IMR-90 (cell line): ENCODE results near the gene IL22RA2. TPM values are rescaled to one million over a fixed set of nuclear protein-coding genes. Genes with fewer than 3 reads are reported as not detected.

ENCODE experiments used
- ATAC-seq: fragments of 200-7000 bp; cut with Tn5 transposase; 2 replicates; pipeline ENCODE4 v1.9.1; 2020; ENCODE audit warnings: low read depth, mild to moderate bottlenecking, moderate library complexity
- BruUV-seq: library from RNA; stranded (reverse); fragments of 400-500 nt; replicated peaks from 2 replicates; lab custom pipeline; 2021; lab: Mats Ljungman, UMichigan
- CTCF ChIA-PET: fragments of 300-600 bp; formaldehyde crosslinking; extraction: SDS; loops from one replicate; lab custom pipeline; 2021; ENCODE audit warnings: antibody characterized with exemption; lab: Yijun Ruan, JAX
- POLR2A ChIA-PET: fragments of 300-600 bp; sonication (Branson Sonifier 250); formaldehyde crosslinking; loops from one replicate; lab custom pipeline; 2022; ENCODE audit warnings: antibody characterized with exemption; ENCODE audit not compliant: unreplicated experiment; lab: Charles Lee
- DNase-seq: peaks from one replicate; pipeline ENCODE4 v3.0.0; 2013
- H2AFZ ChIP-seq: replicated peaks from 2 replicates; pipeline ENCODE3; 2013; ENCODE audit warnings: low read length, mild to moderate bottlenecking; ENCODE audit not compliant: poor library complexity
- H2AK5ac ChIP-seq: 2 replicates; pipeline ENCODE4 v1.6.1; 2013; ENCODE audit warnings: low read depth, low read length, inconsistent platforms
- H2AK9ac ChIP-seq: replicated peaks from 2 replicates; pipeline ENCODE3; 2013; ENCODE audit warnings: mild to moderate bottlenecking, low read depth, low read length, moderate library complexity; ENCODE audit not compliant: poor library complexity
- H2BK120ac ChIP-seq: 2 replicates; pipeline ENCODE4 v1.6.1; 2013; ENCODE audit warnings: low read depth, low read length, inconsistent platforms
- H2BK15ac ChIP-seq: 3 replicates; pipeline ENCODE4 v1.6.1; 2013; ENCODE audit warnings: low read depth, low read length, inconsistent platforms
- H2BK20ac ChIP-seq: 2 replicates; pipeline ENCODE4 v1.6.1; 2013; ENCODE audit warnings: low read depth, mild to moderate bottlenecking, inconsistent platforms, low read length, moderate library complexity
- H2BK5ac ChIP-seq: 2 replicates; pipeline ENCODE4 v1.6.1; 2013; ENCODE audit warnings: mild to moderate bottlenecking, low read depth, low read length, inconsistent platforms; ENCODE audit not compliant: poor library complexity, severe bottlenecking
- H3K14ac ChIP-seq: replicated peaks from 2 replicates; pipeline ENCODE4 v1.6.1; 2013; ENCODE audit warnings: low read depth, low read length, inconsistent platforms
- H3K18ac ChIP-seq: 2 replicates; pipeline ENCODE4 v1.6.1; 2013; ENCODE audit warnings: low read depth, low read length, control low read depth
- H3K23ac ChIP-seq: 2 replicates; pipeline ENCODE4 v1.6.1; 2013; ENCODE audit warnings: low read depth, low read length, inconsistent platforms
- H3K27ac ChIP-seq: 2 replicates; pipeline ENCODE4 v1.5.1; 2013; ENCODE audit warnings: mild to moderate bottlenecking, control low read depth, low read length; ENCODE audit not compliant: insufficient read depth
- H3K27me3 ChIP-seq: 2 replicates; pipeline ENCODE4 v1.6.1; 2013; ENCODE audit warnings: low read length; ENCODE audit not compliant: control insufficient read depth, insufficient read depth
- H3K36me3 ChIP-seq: 2 replicates; pipeline ENCODE4 v1.6.1; 2013; ENCODE audit warnings: low read length, mixed read lengths; ENCODE audit not compliant: control insufficient read depth, insufficient read depth
- H3K4ac ChIP-seq: 2 replicates; pipeline ENCODE4 v1.6.1; 2013; ENCODE audit warnings: low read depth, low read length, inconsistent platforms
- H3K4me1 ChIP-seq: 2 replicates; pipeline ENCODE4 v1.6.1; 2013; ENCODE audit warnings: low read length, mixed read lengths; ENCODE audit not compliant: control insufficient read depth, insufficient read depth
- H3K4me2 ChIP-seq: 2 replicates; pipeline ENCODE4 v1.6.1; 2013; ENCODE audit warnings: low read depth, mild to moderate bottlenecking, control low read depth, low read length, moderate library complexity
- H3K4me3 ChIP-seq: 2 replicates; pipeline ENCODE4 v1.5.1; 2013; ENCODE audit warnings: low read depth, mild to moderate bottlenecking, control low read depth, low read length, moderate library complexity; ENCODE audit not compliant: insufficient read depth
- H3K56ac ChIP-seq: 2 replicates; pipeline ENCODE4 v1.6.1; 2013; ENCODE audit warnings: low read length, inconsistent platforms; ENCODE audit not compliant: insufficient read depth; ENCODE audit errors: extremely low read depth
- H3K79me1 ChIP-seq, 2 experiments: 2 replicates each; pipeline ENCODE4 v1.6.1; 2013; ENCODE audit warnings: low read length in 2 of 2, inconsistent platforms in 1 of 2, low read depth in 1 of 2
- H3K9ac ChIP-seq: 2 replicates; pipeline ENCODE4 v1.6.1; 2013; ENCODE audit warnings: low read depth, low read length, control low read depth
- H3K9me1 ChIP-seq: 2 replicates; pipeline ENCODE4 v1.6.1; 2013; ENCODE audit warnings: low read length, inconsistent platforms; ENCODE audit not compliant: insufficient read depth
- H3K9me3 ChIP-seq: 2 replicates; pipeline ENCODE4 v1.6.1; 2013; ENCODE audit warnings: low read length; ENCODE audit not compliant: control insufficient read depth, insufficient read depth
- H4K20me1 ChIP-seq: 2 replicates; pipeline ENCODE4 v1.6.1; 2013; ENCODE audit warnings: low read length, inconsistent platforms; ENCODE audit not compliant: insufficient read depth
- H4K5ac ChIP-seq: 2 replicates; pipeline ENCODE4 v1.6.1; 2013; ENCODE audit warnings: mild to moderate bottlenecking, low read depth, low read length, control low read depth
- H4K8ac ChIP-seq, 2 experiments: 2 replicates each; pipeline ENCODE4 v1.6.1; 2013; ENCODE audit warnings: low read depth in 2 of 2, low read length in 2 of 2, control low read depth in 1 of 2, inconsistent platforms in 1 of 2
- H4K91ac ChIP-seq: 2 replicates; pipeline ENCODE4 v1.6.1; 2013; ENCODE audit warnings: low read depth, low read length, inconsistent platforms; ENCODE audit not compliant: insufficient read depth
- MAFK ChIP-seq: IDR thresholded peaks from 2 replicates; pipeline ENCODE4 v1.6.1; 2012; ENCODE audit warnings: low read depth, low read length, improper control_type of control experiment
- SMC3 ChIP-seq: fragments of 150-350 bp; IDR thresholded peaks from 2 replicates; pipeline ENCODE4 v1.6.1; 2016; ENCODE audit warnings: low read depth, mild to moderate bottlenecking, antibody characterized with exemption, low read length, moderate library complexity
- WGBS, 2 experiments: methylation state at CpG; one replicate each; pipeline versions ENCODE4 v1.1.5 to v1.1.7; 2013; ENCODE audit warnings: missing lambda C conversion rate in 2 of 2; ENCODE audit not compliant: insufficient read length in 1 of 2; ENCODE audit errors: extremely low coverage in 2 of 2; 5-methylcytosine and 5-hydroxymethylcytosine counted together
- dilution Hi-C: fragments of 300-500 bp; cut with HindIII; formaldehyde crosslinking; loops from one replicate; pipeline ENCODE4 v1.14.3; 2018; ENCODE audit warnings: low sequenced_read_pairs; ENCODE audit not compliant: unreplicated experiment
- in situ Hi-C: fragments of 300-500 bp; cut with MboI; formaldehyde crosslinking; loops from 3 replicates; pipeline ENCODE4 v1.14.3; 2019; ENCODE audit warnings: low sequenced_read_pairs, inconsistent platforms, mixed read lengths
- intact Hi-C: fragments of 100-400 bp; cut with micrococcal nuclease; formaldehyde crosslinking; loops from 2 replicates; pipeline ENCODE4 v1.10.0; 2022
- polyA plus RNA-seq, 3 experiments: library from polyadenylated mRNA; depleted of rRNA; stranded (reverse); fragments of >200 nt; gene quantifications; 2 replicates each; pipeline ENCODE4 v1.2.3, GENCODE V29; 2012; ENCODE audit warnings: low replicate concordance in 1 of 3
- total RNA-seq: library from RNA; depleted of rRNA; stranded (reverse); fragments of >200 nt; gene quantifications from 2 replicates; pipeline ENCODE4 v1.2.3, GENCODE V29; 2012
- TF ChIP-seq, protein P1 (sequence below): fragments of 150-350 bp; IDR thresholded peaks from 2 replicates; pipeline ENCODE4 v1.6.1; 2016; ENCODE audit warnings: low read depth, mild to moderate bottlenecking, low read length, moderate library complexity, borderline replicate concordance
- TF ChIP-seq, protein P2 (sequence below): conservative IDR thresholded peaks from 2 replicates; pipeline ENCODE4 v1.5.1; 2012; ENCODE audit warnings: mild to moderate bottlenecking, low read depth, low read length, improper control_type of control experiment

The IL22RA2 gene
- total and polyA plus RNA-seq, 2 of the 4 experiments (the other 2 are of a cell fraction): not detected

DNA sequence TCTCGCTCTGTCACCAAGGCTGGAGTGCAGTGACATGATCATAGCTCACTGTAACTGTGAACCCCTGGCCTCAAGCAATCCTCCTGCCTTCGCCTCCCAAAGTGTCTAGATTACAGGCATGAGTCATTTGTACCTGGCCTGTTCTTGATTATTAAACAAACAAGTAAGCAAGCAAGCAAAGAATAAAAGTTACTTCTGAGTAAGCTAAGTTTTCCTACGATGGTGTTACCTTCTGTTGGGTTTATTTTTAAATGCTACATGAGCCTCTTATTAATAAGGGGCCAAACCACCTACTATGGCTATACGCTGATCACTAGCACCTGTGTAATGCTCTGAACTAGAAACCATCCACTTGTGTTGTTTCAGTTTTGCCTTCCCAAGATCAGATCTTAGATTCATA is 50.8 kb downstream of the IL22RA2 start:
- Histone ChIP-seq H3K56ac (no peak overlapping the region), H4K20me1 (no peaks in the 10 kb centered on the region), H4K91ac (no peak overlapping the region), H2AFZ (no peak overlapping the region), H2BK5ac (no peak overlapping the region), H4K5ac (no peak overlapping the region), H2BK120ac (no peak overlapping the region), H3K18ac (no peak overlapping the region), H2AK5ac (no peak overlapping the region), H4K8ac (no peak overlapping the region), H2BK20ac (no peak overlapping the region), H3K14ac (no peak overlapping the region), H3K9me3 (peaks cover 4% of the 10 kb centered on the region), H3K27ac (no peak overlapping the region), H3K9me1 (no peaks in the 10 kb centered on the region), H3K27me3 (no peaks in the 10 kb centered on the region), H3K79me1 (no peaks in the 10 kb centered on the region), H2AK9ac (no peak overlapping the region), H3K36me3 (no peaks in the 10 kb centered on the region), H3K4me2 (no peak overlapping the region), H3K4me3 (no peak overlapping the region), H3K4ac (no peak overlapping the region), H3K4me1 (no peaks in the 10 kb centered on the region), H3K9ac (no peak overlapping the region), H3K23ac (no peak overlapping the region), H2BK15ac (no peak overlapping the region)
- TF ChIP-seq SMC3 (no peak), MAFK (no peak)
- TF ChIP-seq, protein P1, sequence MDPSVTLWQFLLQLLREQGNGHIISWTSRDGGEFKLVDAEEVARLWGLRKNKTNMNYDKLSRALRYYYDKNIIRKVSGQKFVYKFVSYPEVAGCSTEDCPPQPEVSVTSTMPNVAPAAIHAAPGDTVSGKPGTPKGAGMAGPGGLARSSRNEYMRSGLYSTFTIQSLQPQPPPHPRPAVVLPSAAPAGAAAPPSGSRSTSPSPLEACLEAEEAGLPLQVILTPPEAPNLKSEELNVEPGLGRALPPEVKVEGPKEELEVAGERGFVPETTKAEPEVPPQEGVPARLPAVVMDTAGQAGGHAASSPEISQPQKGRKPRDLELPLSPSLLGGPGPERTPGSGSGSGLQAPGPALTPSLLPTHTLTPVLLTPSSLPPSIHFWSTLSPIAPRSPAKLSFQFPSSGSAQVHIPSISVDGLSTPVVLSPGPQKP: no peak
- TF ChIP-seq, protein P2, sequence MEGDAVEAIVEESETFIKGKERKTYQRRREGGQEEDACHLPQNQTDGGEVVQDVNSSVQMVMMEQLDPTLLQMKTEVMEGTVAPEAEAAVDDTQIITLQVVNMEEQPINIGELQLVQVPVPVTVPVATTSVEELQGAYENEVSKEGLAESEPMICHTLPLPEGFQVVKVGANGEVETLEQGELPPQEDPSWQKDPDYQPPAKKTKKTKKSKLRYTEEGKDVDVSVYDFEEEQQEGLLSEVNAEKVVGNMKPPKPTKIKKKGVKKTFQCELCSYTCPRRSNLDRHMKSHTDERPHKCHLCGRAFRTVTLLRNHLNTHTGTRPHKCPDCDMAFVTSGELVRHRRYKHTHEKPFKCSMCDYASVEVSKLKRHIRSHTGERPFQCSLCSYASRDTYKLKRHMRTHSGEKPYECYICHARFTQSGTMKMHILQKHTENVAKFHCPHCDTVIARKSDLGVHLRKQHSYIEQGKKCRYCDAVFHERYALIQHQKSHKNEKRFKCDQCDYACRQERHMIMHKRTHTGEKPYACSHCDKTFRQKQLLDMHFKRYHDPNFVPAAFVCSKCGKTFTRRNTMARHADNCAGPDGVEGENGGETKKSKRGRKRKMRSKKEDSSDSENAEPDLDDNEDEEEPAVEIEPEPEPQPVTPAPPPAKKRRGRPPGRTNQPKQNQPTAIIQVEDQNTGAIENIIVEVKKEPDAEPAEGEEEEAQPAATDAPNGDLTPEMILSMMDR: no peak
- intact Hi-C loops (no loop called here), in situ Hi-C loops (no loop called here), dilution Hi-C loops (no loop called here)
- DNase-seq: no peak
- ATAC-seq: no peak
- ChIA-PET CTCF (no interaction called here), POLR2A (no interaction called here)
- WGBS, 2 experiments: no CpG with 5 or more reads among the region's 4 CpGs
- BruUV-seq: no TSS peak
